K562 (cell line): ENCODE measurements around the gene CSKMT. TPM values are rescaled to one million over a fixed set of nuclear protein-coding genes. Genes with fewer than 3 reads are reported as not detected.

ENCODE experiments used
- ASH1L ChIP-seq: fragments of 450-650 bp; IDR thresholded peaks from 2 replicates; pipeline ENCODE4 v1.6.1; 2018; ENCODE audit warnings: borderline replicate concordance, mild to moderate bottlenecking, low read depth; ENCODE audit not compliant: partially characterized antibody
- BDP1 ChIP-seq: IDR thresholded peaks from 3 replicates; pipeline ENCODE4 v1.6.1; 2011; ENCODE audit not compliant: insufficient read length, insufficient read depth
- ILK ChIP-seq: fragments of 450-650 bp; IDR thresholded peaks from 2 replicates; pipeline ENCODE4 v1.6.1; 2016; ENCODE audit warnings: missing genetic modification characterization, low read depth, mild to moderate bottlenecking, missing compliant biosample characterization, moderate library complexity, borderline replicate concordance
- MTA1 ChIP-seq: fragments of 450-650 bp; IDR thresholded peaks from 2 replicates; pipeline ENCODE4 v1.6.1; 2017; ENCODE audit warnings: borderline replicate concordance
- MYNN ChIP-seq, 2 experiments: sonication (generic); formaldehyde crosslinking in 1 of 2; IDR thresholded peaks; 2 replicates each; pipeline versions ENCODE4 v1.5.0 to v1.6.1; 2016 to 2020; ENCODE audit warnings: antibody characterized with exemption in 1 of 2, missing genetic modification reagents in 1 of 2
- SLC30A9 ChIP-seq: fragments of 250-450 bp; sonication (Bioruptor Pico); IDR thresholded peaks from 2 replicates; pipeline ENCODE4 v1.8.0; 2022; ENCODE audit warnings: mild to moderate bottlenecking, moderate library complexity
- ZNF699 ChIP-seq: fragments of 250-450 bp; sonication (Bioruptor Pico); IDR thresholded peaks from 2 replicates; pipeline ENCODE4 v1.8.0; 2021; ENCODE audit warnings: mild to moderate bottlenecking, moderate library complexity; ENCODE audit not compliant: insufficient replicate concordance
- polyA plus RNA-seq, 8 experiments: library from polyadenylated mRNA; depleted of rRNA in 4 of 8; stranded (reverse) in 5 of 8; unstranded in 3 of 8; fragments of >200 nt; fragmentation: Nextera tagmentation in 2 of 8; fragmentation: Illumina TruSeq in 1 of 8; extraction: Ambion mirVana in 2 of 8; extraction: Trizol in 1 of 8; gene quantifications; 2 replicates each; pipeline versions ENCODE4 v1.2.1 to v1.2.3, GENCODE V29; 2011 to 2014; ENCODE audit warnings: inconsistent platforms in 1 of 8, missing spikeins in 1 of 8
- total RNA-seq, 7 experiments: library from RNA; depleted of rRNA in 6 of 7; stranded (reverse); fragments of >200 nt in 6 of 7; fragmentation: Illumina TruSeq in 2 of 7; extraction: Trizol in 2 of 7; gene quantifications; 2 replicates each; pipeline versions ENCODE4 v1.2.1 to v1.2.3, GENCODE V29; 2011 to 2021; ENCODE audit warnings: low replicate concordance in 1 of 7
- TF ChIP-seq, protein P1 (sequence below): fragments of 450-650 bp; IDR thresholded peaks from 2 replicates; pipeline ENCODE4 v1.6.1; 2018; ENCODE audit not compliant: partially characterized antibody
- TF ChIP-seq, protein P2 (sequence below): fragments of 250-450 bp; sonication (Bioruptor Pico); IDR thresholded peaks from 2 replicates; pipeline ENCODE4 v1.8.0; 2021; ENCODE audit warnings: borderline replicate concordance, mild to moderate bottlenecking, moderate library complexity; ENCODE audit not compliant: poor library complexity, severe bottlenecking
- TF ChIP-seq, protein P3 (sequence below): sonication (generic); IDR thresholded peaks from 2 replicates; pipeline ENCODE4 v1.6.1; 2016
- TF ChIP-seq, protein P4 (sequence below): fragments of 450-650 bp; IDR thresholded peaks from 2 replicates; pipeline ENCODE4 v1.6.1; 2017; ENCODE audit warnings: mild to moderate bottlenecking, moderate library complexity
- TF ChIP-seq, protein P5 (sequence below): fragments of 150-350 bp; IDR thresholded peaks from 2 replicates; pipeline ENCODE4 v1.6.1; 2014; ENCODE audit warnings: low read depth, mild to moderate bottlenecking, low read length, borderline replicate concordance
- TF ChIP-seq, protein P6 (sequence below): sonication (generic); formaldehyde crosslinking; IDR thresholded peaks from 2 replicates; pipeline ENCODE4 v1.8.1; 2023; ENCODE audit warnings: mild to moderate bottlenecking, missing genetic modification reagents

CSKMT gene
- total and polyA plus RNA-seq, 9 of the 15 experiments (the other 6 are each of a cell fraction or from before 2014, with no cell fraction given), result 10.3 to 108 (median 27.2) TPM

DNA sequence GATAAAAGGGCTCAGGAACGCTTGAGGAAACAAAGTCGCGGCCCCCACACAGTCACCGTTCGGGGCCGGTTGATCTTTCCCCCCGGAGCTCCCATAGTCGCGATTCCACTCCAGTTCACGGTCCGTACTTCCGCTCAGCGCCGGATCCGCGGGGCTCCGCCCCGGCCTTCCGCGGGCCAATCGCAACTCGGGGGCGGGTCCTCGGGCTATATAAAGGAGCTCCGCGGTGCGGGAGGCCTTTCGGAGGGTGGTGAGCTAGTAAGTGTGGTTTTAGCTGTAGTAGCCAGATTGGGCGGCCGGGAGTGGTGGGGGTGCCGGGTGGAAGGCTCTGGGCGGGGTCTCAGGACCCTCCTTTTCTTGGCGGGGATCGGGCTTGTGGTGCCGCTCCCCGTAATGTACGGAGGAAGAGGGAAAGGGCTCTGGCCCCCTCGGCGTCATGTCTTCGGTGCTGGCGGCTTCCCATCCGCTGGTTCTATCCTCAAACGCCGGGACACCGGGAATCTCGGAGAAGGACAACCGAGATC lies at the start of gene CSKMT, which contains the start of gene C11orf98 (continued):
- TF ChIP-seq, protein P1, sequence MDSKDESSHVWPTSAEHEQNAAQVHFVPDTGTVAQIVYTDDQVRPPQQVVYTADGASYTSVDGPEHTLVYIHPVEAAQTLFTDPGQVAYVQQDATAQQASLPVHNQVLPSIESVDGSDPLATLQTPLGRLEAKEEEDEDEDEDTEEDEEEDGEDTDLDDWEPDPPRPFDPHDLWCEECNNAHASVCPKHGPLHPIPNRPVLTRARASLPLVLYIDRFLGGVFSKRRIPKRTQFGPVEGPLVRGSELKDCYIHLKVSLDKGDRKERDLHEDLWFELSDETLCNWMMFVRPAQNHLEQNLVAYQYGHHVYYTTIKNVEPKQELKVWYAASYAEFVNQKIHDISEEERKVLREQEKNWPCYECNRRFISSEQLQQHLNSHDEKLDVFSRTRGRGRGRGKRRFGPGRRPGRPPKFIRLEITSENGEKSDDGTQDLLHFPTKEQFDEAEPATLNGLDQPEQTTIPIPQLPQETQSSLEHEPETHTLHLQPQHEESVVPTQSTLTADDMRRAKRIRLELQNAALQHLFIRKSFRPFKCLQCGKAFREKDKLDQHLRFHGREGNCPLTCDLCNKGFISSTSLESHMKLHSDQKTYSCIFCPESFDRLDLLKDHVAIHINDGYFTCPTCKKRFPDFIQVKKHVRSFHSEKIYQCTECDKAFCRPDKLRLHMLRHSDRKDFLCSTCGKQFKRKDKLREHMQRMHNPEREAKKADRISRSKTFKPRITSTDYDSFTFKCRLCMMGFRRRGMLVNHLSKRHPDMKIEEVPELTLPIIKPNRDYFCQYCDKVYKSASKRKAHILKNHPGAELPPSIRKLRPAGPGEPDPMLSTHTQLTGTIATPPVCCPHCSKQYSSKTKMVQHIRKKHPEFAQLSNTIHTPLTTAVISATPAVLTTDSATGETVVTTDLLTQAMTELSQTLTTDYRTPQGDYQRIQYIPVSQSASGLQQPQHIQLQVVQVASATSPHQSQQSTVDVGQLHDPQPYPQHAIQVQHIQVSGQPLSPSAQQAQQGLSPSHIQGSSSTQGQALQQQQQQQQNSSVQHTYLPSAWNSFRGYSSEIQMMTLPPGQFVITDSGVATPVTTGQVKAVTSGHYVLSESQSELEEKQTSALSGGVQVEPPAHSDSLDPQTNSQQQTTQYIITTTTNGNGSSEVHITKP, result peak; percentile 46
- TF ChIP-seq, protein P2, sequence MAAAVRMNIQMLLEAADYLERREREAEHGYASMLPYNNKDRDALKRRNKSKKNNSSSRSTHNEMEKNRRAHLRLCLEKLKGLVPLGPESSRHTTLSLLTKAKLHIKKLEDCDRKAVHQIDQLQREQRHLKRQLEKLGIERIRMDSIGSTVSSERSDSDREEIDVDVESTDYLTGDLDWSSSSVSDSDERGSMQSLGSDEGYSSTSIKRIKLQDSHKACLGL (CRISPR knock-in tag), result no peak
- TF ChIP-seq, protein P3, sequence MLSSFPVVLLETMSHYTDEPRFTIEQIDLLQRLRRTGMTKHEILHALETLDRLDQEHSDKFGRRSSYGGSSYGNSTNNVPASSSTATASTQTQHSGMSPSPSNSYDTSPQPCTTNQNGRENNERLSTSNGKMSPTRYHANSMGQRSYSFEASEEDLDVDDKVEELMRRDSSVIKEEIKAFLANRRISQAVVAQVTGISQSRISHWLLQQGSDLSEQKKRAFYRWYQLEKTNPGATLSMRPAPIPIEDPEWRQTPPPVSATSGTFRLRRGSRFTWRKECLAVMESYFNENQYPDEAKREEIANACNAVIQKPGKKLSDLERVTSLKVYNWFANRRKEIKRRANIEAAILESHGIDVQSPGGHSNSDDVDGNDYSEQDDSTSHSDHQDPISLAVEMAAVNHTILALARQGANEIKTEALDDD, result peak; percentile 16; the same call in 1 of the 2 replicates
- no peak for TF ChIP-seq SLC30A9 (CRISPR knock-in tag)
- TF ChIP-seq MYNN (IDR thresholded peaks at IDR 0.05), result peak; percentile 79; the same call in 1 of the 2 replicates
- no peak for TF ChIP-seq MYNN (CRISPR knock-in tag; IDR thresholded peaks at IDR 0.05)
- TF ChIP-seq BDP1, result no peak
- no peak for TF ChIP-seq ILK (tag)
- TF ChIP-seq, protein P4, sequence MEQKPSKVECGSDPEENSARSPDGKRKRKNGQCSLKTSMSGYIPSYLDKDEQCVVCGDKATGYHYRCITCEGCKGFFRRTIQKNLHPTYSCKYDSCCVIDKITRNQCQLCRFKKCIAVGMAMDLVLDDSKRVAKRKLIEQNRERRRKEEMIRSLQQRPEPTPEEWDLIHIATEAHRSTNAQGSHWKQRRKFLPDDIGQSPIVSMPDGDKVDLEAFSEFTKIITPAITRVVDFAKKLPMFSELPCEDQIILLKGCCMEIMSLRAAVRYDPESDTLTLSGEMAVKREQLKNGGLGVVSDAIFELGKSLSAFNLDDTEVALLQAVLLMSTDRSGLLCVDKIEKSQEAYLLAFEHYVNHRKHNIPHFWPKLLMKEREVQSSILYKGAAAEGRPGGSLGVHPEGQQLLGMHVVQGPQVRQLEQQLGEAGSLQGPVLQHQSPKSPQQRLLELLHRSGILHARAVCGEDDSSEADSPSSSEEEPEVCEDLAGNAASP, result no peak
- TF ChIP-seq, protein P5, sequence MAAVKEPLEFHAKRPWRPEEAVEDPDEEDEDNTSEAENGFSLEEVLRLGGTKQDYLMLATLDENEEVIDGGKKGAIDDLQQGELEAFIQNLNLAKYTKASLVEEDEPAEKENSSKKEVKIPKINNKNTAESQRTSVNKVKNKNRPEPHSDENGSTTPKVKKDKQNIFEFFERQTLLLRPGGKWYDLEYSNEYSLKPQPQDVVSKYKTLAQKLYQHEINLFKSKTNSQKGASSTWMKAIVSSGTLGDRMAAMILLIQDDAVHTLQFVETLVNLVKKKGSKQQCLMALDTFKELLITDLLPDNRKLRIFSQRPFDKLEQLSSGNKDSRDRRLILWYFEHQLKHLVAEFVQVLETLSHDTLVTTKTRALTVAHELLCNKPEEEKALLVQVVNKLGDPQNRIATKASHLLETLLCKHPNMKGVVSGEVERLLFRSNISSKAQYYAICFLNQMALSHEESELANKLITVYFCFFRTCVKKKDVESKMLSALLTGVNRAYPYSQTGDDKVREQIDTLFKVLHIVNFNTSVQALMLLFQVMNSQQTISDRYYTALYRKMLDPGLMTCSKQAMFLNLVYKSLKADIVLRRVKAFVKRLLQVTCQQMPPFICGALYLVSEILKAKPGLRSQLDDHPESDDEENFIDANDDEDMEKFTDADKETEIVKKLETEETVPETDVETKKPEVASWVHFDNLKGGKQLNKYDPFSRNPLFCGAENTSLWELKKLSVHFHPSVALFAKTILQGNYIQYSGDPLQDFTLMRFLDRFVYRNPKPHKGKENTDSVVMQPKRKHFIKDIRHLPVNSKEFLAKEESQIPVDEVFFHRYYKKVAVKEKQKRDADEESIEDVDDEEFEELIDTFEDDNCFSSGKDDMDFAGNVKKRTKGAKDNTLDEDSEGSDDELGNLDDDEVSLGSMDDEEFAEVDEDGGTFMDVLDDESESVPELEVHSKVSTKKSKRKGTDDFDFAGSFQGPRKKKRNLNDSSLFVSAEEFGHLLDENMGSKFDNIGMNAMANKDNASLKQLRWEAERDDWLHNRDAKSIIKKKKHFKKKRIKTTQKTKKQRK, result no peak
- TF ChIP-seq ZNF699 (CRISPR knock-in tag), result no peak
- TF ChIP-seq, protein P6, sequence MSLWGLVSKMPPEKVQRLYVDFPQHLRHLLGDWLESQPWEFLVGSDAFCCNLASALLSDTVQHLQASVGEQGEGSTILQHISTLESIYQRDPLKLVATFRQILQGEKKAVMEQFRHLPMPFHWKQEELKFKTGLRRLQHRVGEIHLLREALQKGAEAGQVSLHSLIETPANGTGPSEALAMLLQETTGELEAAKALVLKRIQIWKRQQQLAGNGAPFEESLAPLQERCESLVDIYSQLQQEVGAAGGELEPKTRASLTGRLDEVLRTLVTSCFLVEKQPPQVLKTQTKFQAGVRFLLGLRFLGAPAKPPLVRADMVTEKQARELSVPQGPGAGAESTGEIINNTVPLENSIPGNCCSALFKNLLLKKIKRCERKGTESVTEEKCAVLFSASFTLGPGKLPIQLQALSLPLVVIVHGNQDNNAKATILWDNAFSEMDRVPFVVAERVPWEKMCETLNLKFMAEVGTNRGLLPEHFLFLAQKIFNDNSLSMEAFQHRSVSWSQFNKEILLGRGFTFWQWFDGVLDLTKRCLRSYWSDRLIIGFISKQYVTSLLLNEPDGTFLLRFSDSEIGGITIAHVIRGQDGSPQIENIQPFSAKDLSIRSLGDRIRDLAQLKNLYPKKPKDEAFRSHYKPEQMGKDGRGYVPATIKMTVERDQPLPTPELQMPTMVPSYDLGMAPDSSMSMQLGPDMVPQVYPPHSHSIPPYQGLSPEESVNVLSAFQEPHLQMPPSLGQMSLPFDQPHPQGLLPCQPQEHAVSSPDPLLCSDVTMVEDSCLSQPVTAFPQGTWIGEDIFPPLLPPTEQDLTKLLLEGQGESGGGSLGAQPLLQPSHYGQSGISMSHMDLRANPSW, result peak; percentile 31; the same call in 1 of the 2 replicates
- TF ChIP-seq MTA1, result no peak
- no peak for TF ChIP-seq ASH1L
